GM10266 (cell line): ENCODE measurements around the gene HTN3.
"Not testable (repeated sequence)": the region's sequence is repeated elsewhere in the genome, so short reads cannot be mapped to it uniquely, and the experiment has no call there.

ENCODE experiments used
- DNase-seq: peaks from one replicate; pipeline ENCODE4 v3.0.0; 2012; ENCODE audit errors: extremely low spot score
- CTCF ChIP-seq: IDR thresholded peaks from 2 replicates; pipeline ENCODE4 v1.5.1; 2012; ENCODE audit warnings: mild to moderate bottlenecking, low read depth; ENCODE audit not compliant: control insufficient read depth, insufficient read depth; ENCODE audit errors: missing control alignments

Gene HTN3

GRCh38 chr4:70002507-70002906, 25.8 kb upstream of the HTN3 start:
- DNase-seq: no peak
- no peak for TF ChIP-seq CTCF

GRCh38 chr4:70008771-70009170, 19.5 kb upstream of the HTN3 start:
- no peak for DNase-seq
- TF ChIP-seq CTCF: no peak

DNA sequence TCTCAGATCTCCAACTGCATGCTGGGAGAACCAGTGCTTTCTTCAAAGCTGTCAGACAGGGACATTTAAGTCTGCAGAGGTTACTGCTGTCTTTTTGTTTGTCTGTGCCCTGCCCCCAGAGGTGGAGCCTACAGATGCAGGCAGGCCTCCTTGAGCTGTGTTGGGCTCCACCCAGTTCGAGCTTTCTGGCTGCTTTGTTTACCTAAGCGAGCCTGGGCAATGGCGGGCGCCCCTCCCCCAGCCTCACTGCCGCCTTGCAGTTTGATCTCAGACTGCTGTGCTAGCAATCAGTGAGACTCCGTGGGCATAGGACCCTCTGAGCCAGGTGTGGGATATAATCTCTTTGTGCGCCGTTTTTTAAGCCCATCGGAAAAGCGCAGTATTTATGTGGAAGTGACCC, 9.3 kb upstream of the HTN3 start:
- not testable (repeated sequence) for DNase-seq

DNA sequence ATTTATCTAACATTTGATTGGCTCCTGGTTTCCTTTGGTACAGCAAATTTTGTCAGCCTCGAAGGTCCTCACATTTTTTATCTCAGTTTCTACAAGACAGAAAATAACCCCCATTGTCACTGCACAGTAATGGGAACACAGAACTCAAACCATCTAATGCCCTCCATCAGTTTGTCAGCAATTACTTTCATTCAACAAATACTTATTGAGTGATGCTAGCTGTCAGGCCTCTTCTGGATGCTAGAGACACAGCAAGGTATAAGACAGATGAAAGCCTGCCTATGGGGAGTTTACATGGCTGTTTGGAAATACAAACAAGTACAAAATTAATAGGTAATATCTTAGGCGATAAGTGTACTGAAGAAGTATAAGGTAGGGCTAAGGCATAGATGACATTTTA, 5.0 kb upstream of the HTN3 start:
- DNase-seq: no peak

DNA sequence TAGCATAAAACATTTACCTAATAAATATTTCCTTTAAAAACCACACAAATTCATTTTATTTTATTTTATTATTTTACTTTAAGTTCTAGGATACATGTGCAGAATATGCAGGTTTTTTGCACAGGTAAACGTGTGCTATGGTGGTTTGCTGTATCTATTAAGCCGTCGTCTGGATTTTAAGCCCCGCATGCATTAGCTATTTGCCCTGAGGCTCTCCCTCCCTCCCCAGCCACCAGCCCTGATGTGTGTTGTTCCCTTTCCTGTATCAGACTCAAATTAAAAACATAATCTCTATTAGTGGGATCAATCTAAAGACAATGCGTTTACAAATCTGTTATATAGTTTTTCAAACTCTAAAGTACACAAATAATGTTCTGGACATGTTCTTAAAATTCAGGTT, 1.2 kb upstream of the HTN3 start:
- DNase-seq: no peak
- no peak for TF ChIP-seq CTCF

More for the DNA sequence above, 5.0 kb upstream of the HTN3 start:
- TF ChIP-seq CTCF: no peak

DNA sequence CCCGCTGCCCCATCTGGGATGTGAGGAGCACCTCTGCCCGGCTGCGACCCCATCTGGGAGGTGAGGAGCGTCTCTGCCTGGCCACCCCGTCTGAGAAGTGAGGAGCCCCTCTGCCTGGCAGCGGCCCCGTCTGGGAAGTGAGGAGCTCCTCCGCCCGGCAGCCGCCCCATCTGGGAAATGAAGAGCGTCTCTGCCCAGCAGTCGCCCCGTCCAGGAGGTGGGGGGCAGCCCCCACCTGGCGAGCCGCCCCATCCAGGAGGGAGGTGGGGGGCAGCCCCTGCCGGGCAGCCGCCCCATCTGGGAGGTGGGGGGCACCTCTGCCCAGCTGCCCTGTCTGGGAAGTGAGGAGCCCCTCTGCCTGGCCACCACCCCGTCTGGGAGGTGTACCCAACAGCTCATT, 9.3 kb downstream of the HTN3 start:
- DNase-seq: not testable (repeated sequence)

GRCh38 chr4:70039928-70040327, 11.7 kb downstream of the HTN3 start:
- not testable (repeated sequence) for DNase-seq

DNA sequence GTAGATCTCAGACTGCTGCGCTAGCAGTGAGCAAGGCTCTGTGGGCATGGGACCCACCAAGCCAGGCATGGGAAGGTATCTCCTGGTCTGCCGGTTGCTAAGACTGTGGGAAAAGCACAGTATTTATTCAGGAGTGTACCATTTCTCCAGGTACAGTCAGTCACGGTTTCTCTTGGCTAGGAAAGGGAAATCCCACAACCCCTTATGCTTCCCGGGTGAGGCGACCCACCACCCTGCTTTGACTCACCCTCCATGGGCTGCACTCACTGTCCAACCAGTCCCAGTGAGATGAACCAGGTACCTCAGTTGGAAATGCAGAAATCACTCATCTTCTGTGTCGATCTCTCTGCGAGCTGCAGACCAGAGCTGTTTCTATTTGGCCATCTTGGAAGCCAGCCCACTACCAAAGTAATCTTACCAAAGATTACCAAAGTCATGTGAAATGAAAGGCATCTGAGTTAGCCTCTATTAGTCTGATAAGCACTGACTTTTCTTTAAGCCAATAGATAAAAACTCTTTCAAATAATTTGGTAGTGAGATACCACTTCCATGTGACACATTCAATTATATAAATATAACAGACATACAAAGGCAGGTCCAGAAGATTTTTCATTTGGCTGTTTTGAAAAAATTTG, 13.5 kb downstream of the HTN3 start:
- no peak for DNase-seq
- TF ChIP-seq CTCF: no peak

GRCh38 chr4:70050138-70050537, 21.9 kb downstream of the HTN3 start, which contains the start of gene HTN1:
HTN1 (plus strand) TSS chr4:70050438; CDS start chr4:70053077, 2,639 bp downstream.
- DNase-seq: not testable (repeated sequence)

DNA sequence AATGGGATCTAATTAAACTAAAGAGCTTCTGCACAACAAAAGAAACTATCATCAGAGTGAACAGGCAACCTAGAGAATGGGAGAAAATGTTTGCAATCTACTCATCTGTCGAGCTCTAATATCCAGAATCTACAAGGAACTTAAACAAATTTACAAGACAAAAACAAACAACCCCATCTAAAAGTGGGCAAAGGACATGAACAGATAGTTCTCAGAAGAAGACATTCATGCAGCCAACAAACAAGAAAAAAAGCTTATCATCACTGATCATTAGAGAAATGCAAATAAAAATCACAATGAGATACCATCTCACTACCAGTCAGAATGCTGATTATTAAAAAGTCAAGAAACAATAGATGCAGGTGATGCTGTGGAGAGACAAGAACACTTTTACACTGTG, 28.3 kb downstream of the HTN3 start:
- DNase-seq: not testable (repeated sequence)
